DND-41 (cell line): ENCODE results near the gene NUPR2.

ENCODE experiments used
- ATAC-seq: fragments of 200-7000 bp; cut with Tn5 transposase; 3 replicates; pipeline ENCODE4 v1.9.1; 2021; ENCODE audit warnings: low read depth; ENCODE audit not compliant: insufficient read depth
- DNase-seq: peaks from one replicate; pipeline ENCODE4 v3.0.0-alpha.2; 2020
- H2AFZ ChIP-seq: 2 replicates; pipeline ENCODE4 v1.6.0; 2012; ENCODE audit warnings: low read depth, low read length
- H3K27ac ChIP-seq: 2 replicates; pipeline ENCODE4 v1.5.1; 2012; ENCODE audit warnings: low read length, inconsistent platforms
- H3K27me3 ChIP-seq: fragments of 200-600 bp; sonication (generic); 2 replicates; pipeline ENCODE4 v1.6.0; 2012; ENCODE audit warnings: low read length, mild to moderate bottlenecking, inconsistent platforms; ENCODE audit not compliant: insufficient read depth, poor library complexity
- H3K36me3 ChIP-seq: 2 replicates; pipeline ENCODE4 v1.5.1; 2012; ENCODE audit warnings: low read length, inconsistent platforms; ENCODE audit not compliant: insufficient read depth
- H3K4me1 ChIP-seq: 2 replicates; pipeline ENCODE4 v1.5.1; 2012; ENCODE audit warnings: mild to moderate bottlenecking, low read length; ENCODE audit not compliant: insufficient read depth
- H3K4me2 ChIP-seq: 2 replicates; pipeline ENCODE4 v1.6.0; 2012; ENCODE audit warnings: mild to moderate bottlenecking, moderate library complexity, low read length, inconsistent platforms; ENCODE audit not compliant: insufficient read depth
- H3K4me3 ChIP-seq, 2 experiments: fragments of 200-600 bp in 1 of 2; shearing (Covaris generic) in 1 of 2; 2 replicates each; pipeline ENCODE4 v1.5.1; 2012 to 2016; ENCODE audit warnings: inconsistent platforms in 2 of 2, low read length in 2 of 2, mild to moderate bottlenecking in 2 of 2, low read depth in 1 of 2, moderate library complexity in 1 of 2
- H3K79me2 ChIP-seq: 2 replicates; pipeline ENCODE4 v1.6.0; 2012; ENCODE audit warnings: low read length, inconsistent platforms; ENCODE audit not compliant: insufficient read depth
- H3K9ac ChIP-seq: 2 replicates; pipeline ENCODE4 v1.6.0; 2012; ENCODE audit warnings: low read depth, mild to moderate bottlenecking, inconsistent platforms, low read length, moderate library complexity
- H3K9me3 ChIP-seq: 2 replicates; pipeline ENCODE4 v1.5.1; 2012; ENCODE audit warnings: low read length, moderate library complexity, mild to moderate bottlenecking, inconsistent platforms; ENCODE audit not compliant: insufficient read depth, severe bottlenecking
- H4K20me1 ChIP-seq: 2 replicates; pipeline ENCODE4 v1.6.0; 2012; ENCODE audit warnings: low read length; ENCODE audit not compliant: insufficient read depth
- EZH2 ChIP-seq: IDR thresholded peaks from 3 replicates; pipeline ENCODE4 v1.6.1; 2012; ENCODE audit warnings: borderline replicate concordance, low read depth, mild to moderate bottlenecking, moderate library complexity, low read length, inconsistent platforms; ENCODE audit not compliant: severe bottlenecking
- TF ChIP-seq, protein P1 (sequence below): IDR thresholded peaks from 2 replicates; pipeline ENCODE4 v1.5.1; 2012; ENCODE audit warnings: borderline replicate concordance, low read length, moderate library complexity, mild to moderate bottlenecking; ENCODE audit not compliant: poor library complexity, severe bottlenecking; ENCODE audit errors: extremely low read depth

NUPR2 gene

DNA sequence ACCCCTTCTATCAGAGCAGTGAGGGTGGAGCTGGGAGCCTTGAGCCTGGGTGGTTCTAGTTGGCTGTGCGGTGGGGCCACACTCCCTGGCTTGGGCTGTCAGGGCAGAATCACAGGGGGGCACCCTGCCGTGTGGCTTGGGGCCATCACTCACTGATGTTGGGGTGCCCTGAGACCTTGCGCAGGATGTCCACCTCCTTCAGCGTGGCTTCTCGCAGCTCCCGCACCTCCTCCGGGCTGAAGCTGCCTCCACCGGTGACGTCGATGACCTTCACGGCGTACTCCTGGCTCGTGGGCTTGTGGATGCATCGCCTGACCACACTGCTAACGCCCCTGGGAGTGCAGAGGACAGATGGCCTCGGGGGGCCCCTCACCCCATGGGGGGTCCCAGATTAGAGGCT lies 28.8 kb downstream of the NUPR2 start:
- H3K4me1 ChIP-seq: no peaks in the 10 kb centered on the region
- no peaks in the 10 kb centered on the region for H3K27me3 ChIP-seq
- no peaks in the 10 kb centered on the region for H3K9me3 ChIP-seq
- no peak overlapping the region for H3K9ac ChIP-seq
- DNase-seq (no peak), ATAC-seq (no peak)
- H3K4me3 ChIP-seq: no peak overlapping the region
- no peak for TF ChIP-seq EZH2
- TF ChIP-seq, protein P1, sequence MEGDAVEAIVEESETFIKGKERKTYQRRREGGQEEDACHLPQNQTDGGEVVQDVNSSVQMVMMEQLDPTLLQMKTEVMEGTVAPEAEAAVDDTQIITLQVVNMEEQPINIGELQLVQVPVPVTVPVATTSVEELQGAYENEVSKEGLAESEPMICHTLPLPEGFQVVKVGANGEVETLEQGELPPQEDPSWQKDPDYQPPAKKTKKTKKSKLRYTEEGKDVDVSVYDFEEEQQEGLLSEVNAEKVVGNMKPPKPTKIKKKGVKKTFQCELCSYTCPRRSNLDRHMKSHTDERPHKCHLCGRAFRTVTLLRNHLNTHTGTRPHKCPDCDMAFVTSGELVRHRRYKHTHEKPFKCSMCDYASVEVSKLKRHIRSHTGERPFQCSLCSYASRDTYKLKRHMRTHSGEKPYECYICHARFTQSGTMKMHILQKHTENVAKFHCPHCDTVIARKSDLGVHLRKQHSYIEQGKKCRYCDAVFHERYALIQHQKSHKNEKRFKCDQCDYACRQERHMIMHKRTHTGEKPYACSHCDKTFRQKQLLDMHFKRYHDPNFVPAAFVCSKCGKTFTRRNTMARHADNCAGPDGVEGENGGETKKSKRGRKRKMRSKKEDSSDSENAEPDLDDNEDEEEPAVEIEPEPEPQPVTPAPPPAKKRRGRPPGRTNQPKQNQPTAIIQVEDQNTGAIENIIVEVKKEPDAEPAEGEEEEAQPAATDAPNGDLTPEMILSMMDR: no peak
- no peaks in the 10 kb centered on the region for H4K20me1 ChIP-seq
- no peak overlapping the region for H3K4me2 ChIP-seq
- peaks cover 18% of the 10 kb centered on the region for H3K36me3 ChIP-seq
- H3K27ac ChIP-seq: no peak overlapping the region
- H3K79me2 ChIP-seq: no peaks in the 10 kb centered on the region
- no peak overlapping the region for H2AFZ ChIP-seq

DNA sequence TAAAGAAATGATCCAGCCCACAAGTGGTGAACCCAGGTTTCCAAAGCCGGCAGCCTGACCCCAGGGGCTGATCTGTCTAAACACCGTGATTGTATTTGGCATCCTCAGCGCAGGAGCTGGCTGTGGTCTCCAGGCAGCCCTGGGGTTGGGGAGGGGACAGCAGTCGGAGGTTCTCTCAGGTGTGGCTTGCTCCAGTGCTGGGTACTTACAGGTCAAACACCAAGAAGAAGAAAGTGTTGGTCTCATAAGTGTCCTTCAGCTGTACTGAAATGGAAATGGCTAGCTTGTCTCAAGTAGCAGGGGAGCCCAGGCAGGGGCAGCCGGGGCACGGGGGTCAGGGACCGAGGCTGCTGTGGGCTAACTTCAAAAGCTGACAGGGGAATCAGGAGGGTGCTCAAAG lies 29.5 kb downstream of the NUPR2 start:
- Histone ChIP-seq H3K9me3 (no peaks in the 10 kb centered on the region), H4K20me1 (no peaks in the 10 kb centered on the region), H2AFZ (no peak overlapping the region), H3K4me1 (no peaks in the 10 kb centered on the region), H3K27ac (no peak overlapping the region), H3K4me2 (no peak overlapping the region), H3K27me3 (no peaks in the 10 kb centered on the region), H3K9ac (no peak overlapping the region), H3K36me3 (peaks cover 22% of the 10 kb centered on the region), H3K4me3 (no peak overlapping the region), H3K79me2 (no peaks in the 10 kb centered on the region)
- DNase-seq (no peak), ATAC-seq (no peak)
- TF ChIP-seq, protein P1: no peak
- no peak for TF ChIP-seq EZH2

GRCh38 chr7:56083150-56083785 lies 32.9 kb downstream of the NUPR2 start:
- no peak overlapping the region for H3K9ac ChIP-seq

More at GRCh38 chr7:56083150-56083785, 32.9 kb downstream of the NUPR2 start:
- Histone ChIP-seq H3K9me3 (no peaks in the 10 kb centered on the region), H3K27ac (no peak overlapping the region), H3K4me1 (no peaks in the 10 kb centered on the region), H3K27me3 (no peaks in the 10 kb centered on the region), H3K36me3 (peaks cover 48% of the 10 kb centered on the region), H3K4me3 (no peak overlapping the region), H2AFZ (no peak overlapping the region), H3K4me2 (no peak overlapping the region), H3K79me2 (no peaks in the 10 kb centered on the region), H4K20me1 (0 out of 2 replicates have a peak, but pooled peaks cover 6% of the 10 kb centered on the region)
- DNase-seq (no peak), ATAC-seq (no peak)
- TF ChIP-seq, protein P1: no peak
- no peak for TF ChIP-seq EZH2
